Measurements from ENCODE around the gene CUEDC2.
A peak's percentile ranks its signal among the peaks of the same experiment; 100 is the strongest.

Gene CUEDC2

DNA sequence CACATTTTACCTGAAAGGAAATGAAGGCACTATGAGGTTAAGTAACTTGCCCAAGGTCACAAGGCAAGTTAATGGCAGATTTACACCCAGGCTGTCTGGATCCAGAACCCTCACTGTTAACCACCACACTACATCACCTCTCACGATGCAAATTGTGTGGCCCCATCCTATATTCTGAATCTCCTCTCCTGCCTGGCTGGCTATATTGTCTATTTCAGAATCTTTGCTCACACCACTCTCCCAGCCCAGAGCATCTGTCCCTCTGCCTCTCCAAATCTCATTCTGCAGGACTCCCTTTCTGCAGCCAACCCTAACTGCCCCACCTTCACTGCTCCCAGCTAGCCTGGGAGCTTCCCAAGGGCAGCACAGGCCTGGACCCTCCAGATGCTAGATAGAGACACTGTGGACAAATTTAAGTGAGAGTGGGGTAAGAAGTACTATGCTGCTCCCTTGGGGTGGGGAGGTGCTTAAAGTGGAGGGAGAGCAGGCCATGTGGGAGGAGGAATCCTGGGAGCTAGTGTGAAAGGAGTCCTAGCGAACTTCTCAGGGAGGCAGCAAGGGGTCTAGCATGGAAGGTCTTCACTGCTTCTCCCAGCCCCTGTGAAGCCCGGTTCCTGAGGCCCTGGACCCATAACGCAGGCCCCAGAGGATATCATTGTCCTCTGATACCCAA, 786 bp downstream of the CUEDC2 start:
- CTCF ChIA-PET = interaction anchor here (0.9 to 4.6 kb wide), 8 partner anchors 9 to 262 kb away, joined by 3 to 48 read pairs (median 6); partner anchors contain the start of gene FBXL15
- POLR2A ChIA-PET = interaction anchor here (1.1 to 2.1 kb wide), 2 partner anchors 10 to 19 kb away, joined by 15 to 31 read pairs; partner anchors contain the start of genes C10orf95 and FBXL15
- DNase-seq (ENCODE audit: low read depth, low spot score) = no peak
- TF ChIP-seq, protein P1, sequence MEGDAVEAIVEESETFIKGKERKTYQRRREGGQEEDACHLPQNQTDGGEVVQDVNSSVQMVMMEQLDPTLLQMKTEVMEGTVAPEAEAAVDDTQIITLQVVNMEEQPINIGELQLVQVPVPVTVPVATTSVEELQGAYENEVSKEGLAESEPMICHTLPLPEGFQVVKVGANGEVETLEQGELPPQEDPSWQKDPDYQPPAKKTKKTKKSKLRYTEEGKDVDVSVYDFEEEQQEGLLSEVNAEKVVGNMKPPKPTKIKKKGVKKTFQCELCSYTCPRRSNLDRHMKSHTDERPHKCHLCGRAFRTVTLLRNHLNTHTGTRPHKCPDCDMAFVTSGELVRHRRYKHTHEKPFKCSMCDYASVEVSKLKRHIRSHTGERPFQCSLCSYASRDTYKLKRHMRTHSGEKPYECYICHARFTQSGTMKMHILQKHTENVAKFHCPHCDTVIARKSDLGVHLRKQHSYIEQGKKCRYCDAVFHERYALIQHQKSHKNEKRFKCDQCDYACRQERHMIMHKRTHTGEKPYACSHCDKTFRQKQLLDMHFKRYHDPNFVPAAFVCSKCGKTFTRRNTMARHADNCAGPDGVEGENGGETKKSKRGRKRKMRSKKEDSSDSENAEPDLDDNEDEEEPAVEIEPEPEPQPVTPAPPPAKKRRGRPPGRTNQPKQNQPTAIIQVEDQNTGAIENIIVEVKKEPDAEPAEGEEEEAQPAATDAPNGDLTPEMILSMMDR (IDR thresholded peaks at IDR 0.05; ENCODE audit: insufficient read depth, low read length, missing control alignments) = no peak
- peak overlapping the region; percentile 90 for H3K4me3 ChIP-seq (ENCODE audit: low read depth, low read length)

DNA sequence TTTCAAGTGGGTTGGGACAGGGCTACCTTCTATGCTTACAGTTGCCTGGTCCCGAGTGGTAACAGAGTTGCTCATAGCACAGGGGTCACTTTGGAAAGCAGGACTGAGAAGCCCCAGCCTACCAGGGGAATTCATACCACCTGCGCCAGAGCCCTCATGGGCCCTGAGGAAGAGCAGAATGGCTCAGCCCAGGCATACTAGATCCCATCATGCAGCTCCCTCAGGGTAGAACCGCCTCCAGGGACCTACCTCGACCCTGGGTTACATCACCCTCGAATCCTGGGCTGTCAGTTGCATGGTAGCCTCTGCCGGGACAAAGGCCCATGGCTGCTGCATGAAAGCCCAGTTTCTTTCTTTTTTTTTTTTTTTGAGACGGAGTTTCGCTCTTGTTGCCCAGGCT, 2.9 kb downstream of the CUEDC2 start:
- POLR2A ChIA-PET = no interaction called here
- CTCF ChIA-PET = interaction anchor here (1.1 to 1.5 kb wide), 2 partner anchors 200 to 261 kb away, joined by 4 to 5 read pairs; no protein-coding TSS in a partner anchor
- TF ChIP-seq, protein P1 (IDR thresholded peaks at IDR 0.05; ENCODE audit: insufficient read depth, low read length, missing control alignments) = no peak

DNA sequence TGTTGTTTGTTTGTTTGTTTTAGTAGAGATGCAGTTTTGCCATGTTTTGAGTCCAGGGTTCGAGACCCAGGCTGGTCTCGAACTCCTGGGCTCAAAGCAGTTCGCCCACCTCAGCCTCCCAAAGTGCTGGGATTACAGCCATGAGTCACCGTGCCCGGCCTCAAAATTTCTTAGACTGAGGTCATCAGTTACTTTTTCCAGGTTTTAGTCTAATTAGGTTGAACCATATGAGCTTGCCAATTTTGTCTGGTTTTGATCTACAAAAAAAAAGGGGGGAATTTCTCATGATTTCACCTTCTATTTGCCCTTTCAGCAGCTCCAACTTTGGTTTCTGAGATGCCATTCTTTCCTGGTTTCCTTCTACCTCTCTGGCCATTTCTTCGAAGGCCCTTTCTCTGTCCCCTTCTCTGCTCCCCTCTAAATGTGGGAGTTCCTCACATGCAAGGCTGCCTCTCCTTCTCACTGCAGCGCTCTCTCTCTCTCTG, 5.5 kb downstream of the CUEDC2 start:
- ChIA-PET POLR2A (interaction anchor here (0.6 to 1.2 kb wide), 2 partner anchors 36 to 197 kb away, joined by 3 read pairs; no protein-coding TSS in a partner anchor), CTCF (interaction anchor here (1.3 to 9.9 kb wide), 6 partner anchors 25 to 257 kb away, joined by 3 to 157 read pairs (median 6); partner anchors contain the start of genes ELOVL3 and NFKB2)
- no peak overlapping the region for H3K4me3 ChIP-seq (ENCODE audit: low read depth, low read length)
- DNase-seq (ENCODE audit: low read depth, low spot score) = no peak
- TF ChIP-seq, protein P1 (IDR thresholded peaks at IDR 0.05; ENCODE audit: insufficient read depth, low read length, missing control alignments) = no peak

More for the DNA sequence above, 2.9 kb downstream of the CUEDC2 start:
- DNase-seq (ENCODE audit: low read depth, low spot score) = no peak
- H3K4me3 ChIP-seq (ENCODE audit: low read depth, low read length) = no peak overlapping the region

DNA sequence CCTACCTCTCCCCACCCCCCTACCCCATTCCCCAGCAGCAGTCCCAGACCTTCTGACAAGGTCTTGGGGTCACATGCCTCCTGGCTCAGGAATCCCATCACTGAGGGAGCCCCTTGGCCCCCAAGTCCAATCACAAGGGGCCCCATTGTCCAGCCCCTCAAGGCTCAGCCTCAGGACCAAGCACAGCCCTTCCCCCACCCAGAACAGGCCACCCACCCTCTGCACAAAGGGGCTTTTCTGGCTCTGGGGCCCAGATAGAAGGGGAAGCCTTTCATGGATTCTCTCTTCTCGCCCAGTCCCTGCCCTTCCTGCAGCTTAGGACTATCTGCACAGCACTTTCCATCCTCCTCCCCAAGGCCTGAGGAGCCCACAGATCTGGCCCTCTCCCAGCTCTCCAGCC, 6.9 kb downstream of the CUEDC2 start:
- CTCF ChIA-PET = interaction anchor here (0.7 to 9.9 kb wide), 4 partner anchors 29 to 256 kb away, joined by 4 to 157 read pairs (median 72); partner anchors contain the start of genes ELOVL3 and NFKB2
- H3K4me3 ChIP-seq (ENCODE audit: low read depth, low read length) = no peak overlapping the region
- no peak for DNase-seq (ENCODE audit: low read depth, low spot score)
- TF ChIP-seq, protein P1 (IDR thresholded peaks at IDR 0.05; ENCODE audit: insufficient read depth, low read length, missing control alignments) = no peak
- POLR2A ChIA-PET = no interaction called here

DNA sequence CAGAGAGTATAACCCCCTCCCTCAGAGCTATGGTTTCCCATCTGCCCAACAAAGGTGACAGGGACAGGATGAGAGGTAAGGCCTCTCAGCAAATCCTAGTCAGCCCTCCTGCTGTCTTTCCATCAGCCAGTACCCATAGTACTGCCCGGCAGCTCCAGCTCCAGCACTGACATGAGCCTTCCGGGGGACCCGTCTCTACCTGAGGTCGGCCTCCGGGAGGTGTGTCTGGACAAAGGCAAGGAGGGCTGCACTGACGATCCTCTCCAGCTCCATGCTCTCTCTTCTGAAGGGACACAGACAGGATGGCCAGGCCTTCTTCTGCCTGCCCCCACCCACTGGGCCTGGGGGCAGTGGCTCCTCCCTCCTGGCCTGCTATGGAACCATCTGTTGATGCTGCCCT, 7.5 kb downstream of the CUEDC2 start:
- POLR2A ChIA-PET = no interaction called here
- CTCF ChIA-PET = interaction anchor here (1.0 to 9.9 kb wide), 9 partner anchors 8 to 255 kb away, joined by 3 to 157 read pairs (median 15); partner anchors contain the start of genes C10orf95, CUEDC2, ELOVL3 and NFKB2
- TF ChIP-seq, protein P1 (IDR thresholded peaks at IDR 0.05; ENCODE audit: insufficient read depth, low read length, missing control alignments) = no peak
- no peak overlapping the region for H3K4me3 ChIP-seq (ENCODE audit: low read depth, low read length)
- no peak for DNase-seq (ENCODE audit: low read depth, low spot score)

DNA sequence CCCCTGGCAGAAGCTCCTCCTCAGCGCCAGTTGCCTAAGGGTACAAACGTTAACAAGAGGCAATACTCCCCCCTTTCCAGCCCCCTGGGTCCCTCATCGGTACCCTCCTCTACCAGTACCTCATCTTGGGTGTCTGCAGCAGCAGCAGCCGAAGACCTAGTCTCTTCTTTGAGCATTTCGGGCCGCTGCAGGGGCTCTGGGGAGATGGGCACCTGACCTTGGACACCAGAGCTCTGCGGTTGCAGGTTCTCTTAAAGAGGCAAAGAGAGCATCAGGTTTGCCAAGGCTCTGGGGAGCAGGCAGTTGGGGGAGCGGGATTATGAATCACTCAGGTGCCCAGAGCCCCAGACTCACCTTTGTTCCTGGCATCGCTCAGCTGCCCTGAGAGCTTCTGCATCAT, 8.2 kb downstream of the CUEDC2 start:
- POLR2A ChIA-PET = no interaction called here
- CTCF ChIA-PET = interaction anchor here (0.8 to 9.9 kb wide), 15 partner anchors 9 to 254 kb away, joined by 3 to 157 read pairs (median 15); partner anchors contain the start of genes C10orf95, CUEDC2, ELOVL3 and NFKB2
- no peak for DNase-seq (ENCODE audit: low read depth, low spot score)
- TF ChIP-seq, protein P1 (IDR thresholded peaks at IDR 0.05; ENCODE audit: insufficient read depth, low read length, missing control alignments) = no peak
- no peak overlapping the region for H3K4me3 ChIP-seq (ENCODE audit: low read depth, low read length)
